B cell (primary cell): ENCODE measurements around the gene PPP1CB.

Experiments used
- EZH2 ChIP-seq: IDR thresholded peaks from 2 replicates; pipeline ENCODE4 v1.6.1; 2012; ENCODE audit warnings: borderline replicate concordance, low read depth, mild to moderate bottlenecking, moderate library complexity, low read length; ENCODE audit not compliant: insufficient read depth, poor library complexity, severe bottlenecking
- TF ChIP-seq, protein P1 (sequence below): fragments of 200-600 bp; IDR thresholded peaks from one replicate; pipeline ENCODE4 v1.8.0; 2022; ENCODE audit warnings: antibody characterized with exemption, mild to moderate bottlenecking

GRCh38 chr2:28801726-28802125 lies 50.1 kb downstream of the PPP1CB start:
- TF ChIP-seq, protein P1, sequence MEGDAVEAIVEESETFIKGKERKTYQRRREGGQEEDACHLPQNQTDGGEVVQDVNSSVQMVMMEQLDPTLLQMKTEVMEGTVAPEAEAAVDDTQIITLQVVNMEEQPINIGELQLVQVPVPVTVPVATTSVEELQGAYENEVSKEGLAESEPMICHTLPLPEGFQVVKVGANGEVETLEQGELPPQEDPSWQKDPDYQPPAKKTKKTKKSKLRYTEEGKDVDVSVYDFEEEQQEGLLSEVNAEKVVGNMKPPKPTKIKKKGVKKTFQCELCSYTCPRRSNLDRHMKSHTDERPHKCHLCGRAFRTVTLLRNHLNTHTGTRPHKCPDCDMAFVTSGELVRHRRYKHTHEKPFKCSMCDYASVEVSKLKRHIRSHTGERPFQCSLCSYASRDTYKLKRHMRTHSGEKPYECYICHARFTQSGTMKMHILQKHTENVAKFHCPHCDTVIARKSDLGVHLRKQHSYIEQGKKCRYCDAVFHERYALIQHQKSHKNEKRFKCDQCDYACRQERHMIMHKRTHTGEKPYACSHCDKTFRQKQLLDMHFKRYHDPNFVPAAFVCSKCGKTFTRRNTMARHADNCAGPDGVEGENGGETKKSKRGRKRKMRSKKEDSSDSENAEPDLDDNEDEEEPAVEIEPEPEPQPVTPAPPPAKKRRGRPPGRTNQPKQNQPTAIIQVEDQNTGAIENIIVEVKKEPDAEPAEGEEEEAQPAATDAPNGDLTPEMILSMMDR = no peak
- TF ChIP-seq EZH2 = no peak
